GM13976 (cell line): ENCODE measurements around the gene PGP.

Experiments used
- DNase-seq: peaks from one replicate; pipeline ENCODE4 v3.0.0; 2012; ENCODE audit warnings: low spot score
- CTCF ChIP-seq: IDR thresholded peaks from 2 replicates; pipeline ENCODE4 v1.5.1; 2012; ENCODE audit warnings: borderline replicate concordance, mild to moderate bottlenecking; ENCODE audit not compliant: insufficient read depth; ENCODE audit errors: extremely low read depth, missing control alignments, control extremely low read depth
- in situ Hi-C: fragments of 300-500 bp; cut with MboI; formaldehyde crosslinking; loops from one replicate; pipeline ENCODE4 v1.12.0; 2022; ENCODE audit warnings: low sequenced_read_pairs, mixed read lengths, inconsistent platforms; ENCODE audit not compliant: unreplicated experiment

PGP gene

GRCh38 chr16:2171601-2172178 lies 43.0 kb downstream of the PGP start:
- TF ChIP-seq CTCF, result no peak
- in situ Hi-C loops, result no loop called here
- no peak for DNase-seq

- TF ChIP-seq CTCF, result no peak
- in situ Hi-C loops, result no loop called here
- no peak for DNase-seq
These were observed 43.8 kb downstream of the PGP start for GRCh38 chr16:2170587-2171435.

GRCh38 chr16:2170080-2170479 lies 44.6 kb downstream of the PGP start:
- TF ChIP-seq CTCF, result no peak
- in situ Hi-C loops, result no loop called here

GRCh38 chr16:2167068-2167638 lies 47.5 kb downstream of the PGP start:
- in situ Hi-C loops, result no loop called here
- DNase-seq, result no peak
- TF ChIP-seq CTCF, result no peak

More at GRCh38 chr16:2170080-2170479, 44.6 kb downstream of the PGP start:
- no peak for DNase-seq

- in situ Hi-C loops, result no loop called here
- DNase-seq, result no peak
- no peak for TF ChIP-seq CTCF
These were observed 48.2 kb downstream of the PGP start for GRCh38 chr16:2166263-2167067.

GRCh38 chr16:2165861-2166260 lies 48.8 kb downstream of the PGP start:
- in situ Hi-C loops, result no loop called here
- DNase-seq, result no peak
- no peak for TF ChIP-seq CTCF
